HG03045 (cell line): Measurements from ENCODE around the gene F12.
"Not testable (repeated sequence)": the region's sequence is repeated elsewhere in the genome, so short reads cannot be mapped to it uniquely, and the experiment has no call there.

Experiments
- ATAC-seq: cut with Tn5 transposase; IDR thresholded peaks from one replicate; pipeline ENCODE4 v1.9.1; 2021; ENCODE audit warnings: mild to moderate bottlenecking, moderate library complexity; ENCODE audit not compliant: unreplicated experiment

Gene F12

GRCh38 chr5:177432839-177433657, 23.7 kb upstream of the F12 start:
- ATAC-seq, result no peak

- ATAC-seq, result no peak
Observed at GRCh38 chr5:177432143-177432838, 22.9 kb upstream of the F12 start.

DNA sequence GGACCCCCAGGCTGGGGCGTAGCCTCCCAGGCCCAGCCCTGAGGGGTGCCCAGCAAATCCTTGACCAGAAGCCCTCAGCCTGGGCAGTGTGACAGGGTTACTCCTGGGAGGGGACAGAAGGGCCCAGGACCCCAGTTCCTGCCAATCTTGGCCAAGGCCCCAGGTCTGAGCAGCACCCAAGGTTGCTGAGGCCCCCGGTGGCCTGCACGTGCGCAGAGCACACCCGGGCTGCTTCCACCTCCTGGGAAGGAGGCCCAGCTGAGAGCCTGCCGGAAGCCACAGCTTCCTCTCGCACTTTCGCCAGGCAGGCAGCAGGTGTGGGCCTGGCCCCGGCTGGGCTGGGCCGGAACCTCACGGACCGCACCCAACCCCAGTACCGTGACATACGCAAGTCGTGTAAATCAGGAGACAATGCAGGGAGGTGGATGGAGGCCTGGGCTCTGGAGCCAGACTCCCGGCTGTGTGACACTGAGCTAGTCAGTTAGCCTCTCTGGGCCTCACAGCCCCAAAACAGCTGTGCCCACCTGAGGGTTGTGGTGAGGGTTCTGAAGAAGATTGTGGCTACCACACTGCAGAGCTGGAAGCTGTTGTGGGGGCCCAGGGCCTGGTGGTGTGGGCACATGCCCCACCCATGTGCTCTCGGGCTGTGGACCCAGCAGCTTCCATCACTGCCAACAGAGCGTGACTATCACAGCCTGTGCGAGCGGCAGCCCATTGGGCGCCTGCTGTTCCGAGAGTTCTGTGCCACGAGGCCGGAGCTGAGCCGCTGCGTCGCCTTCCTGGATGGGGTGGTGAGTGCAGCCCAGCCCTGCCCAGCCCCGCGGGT, 22.2 kb upstream of the F12 start:
- ATAC-seq, result peak; percentile 38

DNA sequence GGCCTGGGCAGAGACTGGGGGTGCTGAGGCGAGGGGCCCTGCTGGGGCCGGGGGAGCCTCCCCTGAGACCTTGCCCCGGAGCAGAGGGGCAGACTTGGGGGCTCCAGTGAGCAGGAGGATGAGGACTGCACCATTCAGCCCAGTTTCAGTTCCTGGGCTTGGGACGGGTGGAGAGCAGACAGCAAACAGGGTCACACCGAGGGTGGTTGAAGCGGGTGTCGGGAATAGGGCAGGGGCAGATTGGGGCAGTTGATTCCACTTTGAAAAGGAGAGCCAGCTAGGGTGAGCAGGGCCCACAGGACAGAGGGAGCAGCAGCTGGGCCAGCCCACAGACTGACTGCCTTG, 21.6 kb upstream of the F12 start:
- no peak for ATAC-seq

GRCh38 chr5:177430140-177430951, 21.0 kb upstream of the F12 start:
- ATAC-seq, result no peak

DNA sequence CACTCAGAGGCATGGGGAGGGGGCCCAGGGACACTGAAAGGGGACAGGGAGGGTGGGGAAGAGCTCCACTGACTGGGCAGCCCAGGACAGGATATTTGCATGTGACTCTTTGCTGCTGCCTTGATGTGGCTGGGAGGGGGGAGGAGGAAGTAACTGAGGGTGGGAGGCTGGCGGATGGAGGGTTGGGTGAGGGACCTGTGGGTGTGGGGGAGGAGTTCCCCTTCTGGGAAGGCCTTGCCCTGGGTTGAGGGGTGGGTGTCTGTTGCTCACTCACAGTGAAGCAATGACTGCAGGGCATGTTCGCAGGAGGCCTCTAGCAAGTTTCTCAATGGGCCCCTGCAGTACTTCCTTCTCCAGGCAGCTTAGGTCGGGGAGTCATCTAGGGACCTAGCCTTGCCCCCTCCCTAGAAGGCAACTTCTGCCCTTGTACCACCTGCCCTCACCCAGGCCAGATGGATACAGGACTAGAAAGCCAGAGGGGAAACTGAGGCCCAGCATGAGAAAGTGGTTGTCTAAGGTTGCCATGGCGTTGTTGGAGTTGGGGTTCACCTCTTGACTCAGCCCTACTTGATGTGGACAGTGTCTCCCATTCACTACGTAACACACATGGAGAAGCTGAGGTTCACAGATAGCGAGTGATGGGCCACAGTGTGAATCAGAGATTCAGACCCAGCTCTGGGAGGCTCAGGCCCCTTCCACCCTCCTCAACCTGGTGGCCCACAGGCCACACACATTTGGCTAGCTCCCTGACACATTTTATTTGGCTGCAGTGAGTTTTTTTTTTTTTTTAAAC, 20.1 kb upstream of the F12 start:
- no peak for ATAC-seq

DNA sequence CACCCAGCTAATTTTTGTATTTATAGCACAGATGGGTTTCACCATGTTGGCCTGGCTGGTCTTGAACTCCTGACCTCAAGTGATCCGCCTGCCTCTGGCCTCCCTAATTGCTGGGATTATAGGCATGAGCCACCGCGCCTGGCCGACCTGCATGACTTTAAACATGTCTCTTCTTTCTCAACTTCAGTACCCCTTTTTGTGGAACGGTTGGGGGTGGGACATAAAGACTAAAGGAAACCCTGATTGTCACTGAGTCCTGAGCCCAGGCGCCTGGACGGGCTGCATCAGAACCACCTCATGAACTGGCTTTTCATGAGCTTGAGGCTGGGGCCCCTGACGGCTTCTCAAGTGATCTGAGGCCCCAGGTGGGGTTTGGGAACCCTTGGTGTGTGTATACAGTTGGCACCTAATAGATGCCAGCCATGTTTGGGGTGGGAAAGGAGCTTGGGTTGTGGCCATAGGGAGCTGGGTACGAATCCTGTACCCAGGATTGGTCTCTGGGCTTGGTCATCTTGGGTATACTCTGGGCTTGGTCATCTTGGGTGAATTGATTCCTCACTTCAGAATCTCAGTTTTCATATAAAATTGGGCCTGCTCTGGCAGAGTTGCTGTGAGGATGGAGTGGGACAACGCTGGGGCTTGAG, 19.3 kb upstream of the F12 start:
- no peak for ATAC-seq

- ATAC-seq, result no peak
Observed at GRCh38 chr5:177427919-177428573, 18.7 kb upstream of the F12 start.

DNA sequence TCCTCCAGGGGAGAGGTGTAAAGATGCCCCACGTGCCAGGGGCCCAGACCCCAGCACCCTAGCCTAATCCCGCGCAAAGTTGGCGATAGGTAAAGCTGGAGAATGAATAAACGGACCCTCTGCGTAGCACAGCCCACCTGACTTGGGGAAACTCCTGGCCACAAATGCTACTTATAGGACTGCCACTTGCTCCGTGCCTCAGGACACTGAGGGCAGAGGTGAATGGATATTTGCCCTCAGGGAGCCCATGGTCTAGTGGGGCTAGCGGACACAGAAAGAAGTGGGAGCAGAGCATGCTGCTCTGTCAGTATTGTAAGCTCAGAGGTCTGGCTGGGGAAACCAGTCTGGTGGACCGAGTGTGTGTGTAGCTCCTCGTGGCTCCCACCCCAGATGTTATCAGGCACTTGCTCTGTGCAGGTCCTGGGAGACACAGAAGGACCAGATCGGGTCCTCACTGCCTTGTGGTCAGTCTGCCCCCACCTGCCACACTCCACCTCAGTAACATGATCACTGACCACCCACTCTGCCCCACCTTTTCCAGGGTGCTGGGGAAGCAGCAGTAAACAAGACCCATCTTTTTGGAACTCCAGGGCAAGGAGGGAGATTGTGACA, 18.0 kb upstream of the F12 start:
- no peak for ATAC-seq

- peak; percentile 4 for ATAC-seq
Observed at GRCh38 chr5:177426566-177427210, 17.3 kb upstream of the F12 start, which contains the start of gene GRK6. GRK6 (plus strand) TSS chr5:177426676; CDS start chr5:177426846, 170 bp downstream.

GRCh38 chr5:177425801-177426565, 16.6 kb upstream of the F12 start:
- peak; percentile 78 for ATAC-seq

DNA sequence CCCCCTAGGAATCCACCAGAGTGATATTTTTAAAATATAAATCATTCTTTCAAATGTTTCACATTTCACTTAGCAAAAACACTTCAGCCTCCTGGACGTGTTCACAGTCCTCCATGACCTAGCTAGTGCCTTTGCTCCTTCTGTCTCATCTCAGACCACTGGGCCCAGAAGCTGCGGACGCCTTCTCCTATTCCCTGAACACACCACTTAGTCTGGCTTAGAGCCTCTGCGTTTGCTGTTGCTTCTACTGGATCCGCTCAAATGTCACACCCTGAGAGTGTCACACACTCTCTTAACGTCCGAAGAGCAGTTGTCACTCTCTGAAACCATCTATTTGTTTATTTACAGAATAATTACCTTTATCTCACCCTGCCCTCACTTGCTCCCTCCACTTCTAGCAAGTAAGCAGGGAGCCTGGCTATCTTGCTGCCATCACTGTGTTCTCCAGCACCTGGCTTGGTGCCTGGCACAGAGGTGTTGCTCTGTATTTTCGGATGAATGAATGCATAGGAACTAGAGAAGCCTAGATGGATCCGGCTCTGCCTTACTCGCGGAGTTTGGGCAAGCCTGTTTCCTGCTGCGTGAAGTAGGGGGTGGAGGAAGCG, 15.9 kb upstream of the F12 start:
- ATAC-seq, result no peak

GRCh38 chr5:177423671-177424070, 14.3 kb upstream of the F12 start:
- ATAC-seq, result no peak

GRCh38 chr5:177421062-177421798, 11.9 kb upstream of the F12 start:
- ATAC-seq, result no peak

DNA sequence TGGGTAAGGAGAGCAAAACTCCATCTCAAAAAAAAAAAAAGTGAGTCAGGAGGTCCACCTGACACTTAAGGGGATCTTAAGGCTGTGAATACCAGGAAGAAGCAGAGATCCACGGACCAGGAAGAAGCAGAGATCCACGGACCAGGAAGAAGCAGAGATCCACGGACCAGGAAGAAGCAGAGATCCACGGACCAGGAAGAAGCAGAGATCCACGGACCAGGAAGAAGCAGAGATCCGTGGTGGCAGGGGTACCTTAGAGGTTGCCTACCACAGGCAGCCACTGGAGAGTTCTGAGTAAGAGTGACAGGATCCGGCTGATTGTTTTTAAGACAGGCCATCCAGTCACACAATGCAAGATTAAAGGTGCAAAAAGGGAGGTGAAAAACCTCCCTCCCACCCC, 11.1 kb upstream of the F12 start:
- not testable (repeated sequence) for ATAC-seq

DNA sequence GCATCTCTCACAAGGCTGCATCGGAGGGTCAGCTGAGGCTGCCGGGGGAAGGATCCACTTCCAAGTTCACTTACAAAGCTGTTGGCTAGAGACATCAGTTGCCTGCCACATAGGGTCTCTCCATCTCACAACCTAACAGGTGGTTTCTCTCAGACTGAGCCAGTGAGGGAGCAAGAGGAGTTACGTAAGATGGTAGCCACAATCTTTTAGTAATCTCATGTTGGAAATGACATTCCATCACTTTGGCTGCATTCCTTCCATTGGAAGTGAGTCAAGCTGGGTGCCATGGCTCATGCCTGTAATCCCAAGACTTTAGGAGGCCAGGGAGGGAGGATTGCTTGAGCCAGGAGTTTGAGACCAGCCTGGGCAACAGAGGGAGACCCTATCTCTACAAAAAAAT, 9.7 kb upstream of the F12 start:
- no peak for ATAC-seq
